BJ (cell line): Measurements from ENCODE around the gene CDH2. TPM values are rescaled to one million over a fixed set of nuclear protein-coding genes. Genes with fewer than 3 reads are reported as not detected.

Experiments
- CTCF ChIA-PET: fragments of 350-600 bp; formaldehyde crosslinking; extraction: SDS; loops from one replicate; lab custom pipeline; 2021; ENCODE audit warnings: antibody characterized with exemption, inconsistent platforms; lab: Yijun Ruan, JAX
- POLR2A ChIA-PET: fragments of 300-600 bp; sonication (Branson Sonifier 250); formaldehyde crosslinking; extraction: SDS; loops from one replicate; lab custom pipeline; 2021; ENCODE audit warnings: antibody characterized with exemption; lab: Charles Lee
- DNase-seq: peaks from one replicate; pipeline ENCODE4 v3.0.0-alpha.2; 2011; ENCODE audit warnings: low read depth
- H3K27me3 ChIP-seq: 2 replicates; pipeline ENCODE4 v1.6.0; 2011; ENCODE audit warnings: low read length; ENCODE audit not compliant: control insufficient read depth, insufficient read depth
- H3K36me3 ChIP-seq: 2 replicates; pipeline ENCODE4 v1.5.1; 2011; ENCODE audit warnings: low read length; ENCODE audit not compliant: control insufficient read depth, insufficient read depth
- H3K4me3 ChIP-seq: 2 replicates; pipeline ENCODE4 v1.5.1; 2011; ENCODE audit warnings: low read depth, mild to moderate bottlenecking, control low read depth, low read length
- polyA plus RNA-seq: library from polyadenylated mRNA; depleted of rRNA; stranded (reverse); fragments of >200 nt; gene quantifications from 2 replicates; pipeline ENCODE4 v1.2.3, GENCODE V29; 2011
- TF ChIP-seq, protein P1 (sequence below): IDR thresholded peaks from 2 replicates; pipeline ENCODE4 v1.5.1; 2011; ENCODE audit warnings: low read depth, mild to moderate bottlenecking, control low read depth, inconsistent platforms, low read length, moderate library complexity; ENCODE audit not compliant: insufficient read depth

The CDH2 gene
- polyA plus RNA-seq, 1 experiment = 180 TPM

DNA sequence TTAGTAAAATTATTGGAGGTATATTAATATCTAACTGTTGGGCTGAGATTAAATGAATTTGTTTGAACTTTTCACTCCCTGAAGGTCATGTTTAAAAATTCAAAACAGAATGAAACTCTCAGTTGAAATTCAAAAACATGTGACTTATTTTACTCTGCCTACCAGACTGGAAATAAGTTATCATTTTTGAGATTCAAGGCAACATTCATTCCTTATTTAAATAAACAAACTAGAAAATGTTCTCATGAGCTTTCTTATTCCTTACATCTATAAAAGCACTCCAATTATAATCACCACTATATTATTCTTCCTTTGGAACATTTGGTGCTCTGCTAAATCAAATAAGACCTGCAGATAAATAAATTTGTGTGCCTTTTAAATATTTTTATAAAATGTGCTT, 217.8 kb downstream of the CDH2 start:
- CTCF ChIA-PET = no interaction called here
- no peak for DNase-seq
- peaks cover 5% of the 10 kb centered on the region for H3K36me3 ChIP-seq

DNA sequence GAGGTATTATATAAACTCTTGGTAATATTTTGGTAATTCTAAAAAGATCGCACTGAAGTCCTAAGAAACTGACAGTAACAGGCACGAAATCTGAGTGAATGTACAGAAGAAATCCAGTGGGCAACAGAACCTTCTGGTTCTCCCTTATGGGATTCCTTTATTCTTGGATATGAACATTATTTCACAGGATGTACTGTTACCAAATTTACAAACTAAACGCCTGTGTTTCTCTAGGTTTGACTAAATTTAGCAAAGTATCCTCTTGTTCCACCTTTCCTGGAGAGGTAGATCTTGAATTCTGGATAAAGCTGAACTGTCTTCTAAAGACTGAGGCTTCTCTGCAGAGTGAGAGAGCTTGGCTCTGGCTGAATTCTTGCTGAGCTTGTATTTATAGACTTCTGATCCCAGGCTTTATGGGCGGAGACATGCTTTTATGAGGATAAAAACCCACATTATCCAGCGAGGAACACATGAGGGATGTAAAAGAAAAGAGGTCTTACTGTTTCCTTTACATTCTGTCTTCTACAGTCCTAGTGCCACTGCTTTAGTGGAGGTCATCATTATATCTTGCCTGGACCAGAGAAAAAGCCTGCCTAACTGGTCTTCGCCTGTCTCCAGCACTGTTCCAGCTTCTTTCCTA, 220.8 kb downstream of the CDH2 start:
- H3K36me3 ChIP-seq = peaks cover 8% of the 10 kb centered on the region
- H3K27me3 ChIP-seq = no peaks in the 10 kb centered on the region
- TF ChIP-seq, protein P1, sequence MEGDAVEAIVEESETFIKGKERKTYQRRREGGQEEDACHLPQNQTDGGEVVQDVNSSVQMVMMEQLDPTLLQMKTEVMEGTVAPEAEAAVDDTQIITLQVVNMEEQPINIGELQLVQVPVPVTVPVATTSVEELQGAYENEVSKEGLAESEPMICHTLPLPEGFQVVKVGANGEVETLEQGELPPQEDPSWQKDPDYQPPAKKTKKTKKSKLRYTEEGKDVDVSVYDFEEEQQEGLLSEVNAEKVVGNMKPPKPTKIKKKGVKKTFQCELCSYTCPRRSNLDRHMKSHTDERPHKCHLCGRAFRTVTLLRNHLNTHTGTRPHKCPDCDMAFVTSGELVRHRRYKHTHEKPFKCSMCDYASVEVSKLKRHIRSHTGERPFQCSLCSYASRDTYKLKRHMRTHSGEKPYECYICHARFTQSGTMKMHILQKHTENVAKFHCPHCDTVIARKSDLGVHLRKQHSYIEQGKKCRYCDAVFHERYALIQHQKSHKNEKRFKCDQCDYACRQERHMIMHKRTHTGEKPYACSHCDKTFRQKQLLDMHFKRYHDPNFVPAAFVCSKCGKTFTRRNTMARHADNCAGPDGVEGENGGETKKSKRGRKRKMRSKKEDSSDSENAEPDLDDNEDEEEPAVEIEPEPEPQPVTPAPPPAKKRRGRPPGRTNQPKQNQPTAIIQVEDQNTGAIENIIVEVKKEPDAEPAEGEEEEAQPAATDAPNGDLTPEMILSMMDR = no peak
- H3K4me3 ChIP-seq = no peak overlapping the region
- ChIA-PET POLR2A (no interaction called here), CTCF (interaction anchor here (1.2 kb wide), 1 partner anchor 76 kb away, joined by 3 read pairs; no protein-coding TSS in a partner anchor)
- DNase-seq = no peak

More for the DNA sequence above, 217.8 kb downstream of the CDH2 start:
- H3K4me3 ChIP-seq = no peak overlapping the region
- TF ChIP-seq, protein P1 = no peak
- POLR2A ChIA-PET = no interaction called here
- no peaks in the 10 kb centered on the region for H3K27me3 ChIP-seq

DNA sequence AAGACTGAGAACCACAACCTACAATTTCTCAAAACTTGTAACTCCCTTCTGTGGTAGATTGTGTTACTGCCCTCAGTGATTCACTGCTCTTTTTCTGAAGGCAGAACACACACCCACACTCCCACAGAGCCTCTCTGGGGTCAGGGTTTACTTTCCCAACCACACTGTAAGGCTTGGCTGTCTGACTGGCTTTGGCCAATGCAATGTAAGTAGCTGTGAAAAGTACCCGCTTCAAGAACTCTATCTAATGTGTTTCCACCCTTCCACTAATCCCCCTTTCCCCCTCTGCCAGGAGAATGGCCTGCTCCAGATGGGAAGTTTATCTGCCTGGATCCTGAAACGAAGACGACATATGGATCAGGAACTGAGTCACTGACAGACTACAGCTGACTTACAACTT, 222.7 kb downstream of the CDH2 start:
- TF ChIP-seq, protein P1 = no peak
- Histone ChIP-seq H3K36me3 (peaks cover 7% of the 10 kb centered on the region), H3K4me3 (no peak overlapping the region), H3K27me3 (no peaks in the 10 kb centered on the region)
- CTCF ChIA-PET = no interaction called here
- POLR2A ChIA-PET = no interaction called here
- DNase-seq = no peak

- POLR2A ChIA-PET = no interaction called here
- H3K4me3 ChIP-seq = no peak overlapping the region
- no peak for DNase-seq
- TF ChIP-seq, protein P1 = no peak
- peaks cover 5% of the 10 kb centered on the region for H3K36me3 ChIP-seq
- no peaks in the 10 kb centered on the region for H3K27me3 ChIP-seq
- CTCF ChIA-PET = no interaction called here
Measured at GRCh38 chr18:27952741-27953140, 224.2 kb downstream of the CDH2 start.

GRCh38 chr18:27950648-27951228, 226.2 kb downstream of the CDH2 start:
- Histone ChIP-seq H3K4me3 (no peak overlapping the region), H3K36me3 (peaks cover 4% of the 10 kb centered on the region), H3K27me3 (no peaks in the 10 kb centered on the region)
- ChIA-PET POLR2A (no interaction called here), CTCF (interaction anchor here (1.5 kb wide), 1 partner anchor 9 kb away, joined by 3 read pairs; no protein-coding TSS in a partner anchor)
- TF ChIP-seq, protein P1 = no peak
- DNase-seq = no peak
